ENCODE results near the gene FAM168B.
A peak's percentile ranks its signal among the peaks of the same experiment; 100 is the strongest.
"Not testable (repeated sequence)": the region's sequence is repeated elsewhere in the genome, so short reads cannot be mapped to it uniquely, and the experiment has no call there.

FAM168B gene, protein sequence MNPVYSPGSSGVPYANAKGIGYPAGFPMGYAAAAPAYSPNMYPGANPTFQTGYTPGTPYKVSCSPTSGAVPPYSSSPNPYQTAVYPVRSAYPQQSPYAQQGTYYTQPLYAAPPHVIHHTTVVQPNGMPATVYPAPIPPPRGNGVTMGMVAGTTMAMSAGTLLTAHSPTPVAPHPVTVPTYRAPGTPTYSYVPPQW

DNA sequence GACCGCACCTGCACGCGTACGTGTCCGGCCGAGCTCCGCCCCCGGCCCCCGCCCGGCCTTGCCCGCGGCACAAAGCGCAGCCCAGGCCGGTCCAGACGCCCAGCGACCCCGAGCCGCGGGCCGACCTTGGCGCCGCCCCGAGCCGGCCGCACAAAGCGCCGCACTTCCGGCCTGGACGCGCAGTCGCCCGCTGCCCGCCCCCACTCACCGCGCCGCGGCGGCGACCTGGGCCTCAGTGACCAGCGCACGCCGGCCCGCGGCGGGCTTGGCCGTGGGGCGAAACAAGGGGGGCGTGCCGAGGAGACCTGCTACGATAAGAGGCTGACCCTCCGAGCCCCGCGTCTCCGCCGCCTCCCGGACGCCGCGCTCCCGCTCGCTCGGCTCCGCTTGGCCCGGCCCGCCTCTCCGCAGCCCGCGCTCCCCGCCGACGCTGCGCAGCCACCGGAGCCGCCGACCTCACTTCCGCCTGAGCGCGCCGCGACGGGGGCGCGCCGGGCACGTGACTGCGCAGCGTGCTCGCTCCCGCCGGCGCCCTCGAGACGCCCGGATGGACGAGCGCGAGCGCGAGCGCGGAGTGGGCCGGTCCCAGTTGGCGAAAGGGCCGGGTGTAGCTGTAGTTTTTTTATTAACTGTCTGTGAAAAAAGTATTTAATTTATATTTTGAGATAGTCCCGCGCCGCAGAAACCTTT lies at the start of gene FAM168B:
Gene FAM168B, minus strand, starts transcription at position 455 of the 690 bp plus-strand sequence. CDS start 10,814 bp downstream, outside the sequence.
- DNase-seq: peak; percentile 91

DNA sequence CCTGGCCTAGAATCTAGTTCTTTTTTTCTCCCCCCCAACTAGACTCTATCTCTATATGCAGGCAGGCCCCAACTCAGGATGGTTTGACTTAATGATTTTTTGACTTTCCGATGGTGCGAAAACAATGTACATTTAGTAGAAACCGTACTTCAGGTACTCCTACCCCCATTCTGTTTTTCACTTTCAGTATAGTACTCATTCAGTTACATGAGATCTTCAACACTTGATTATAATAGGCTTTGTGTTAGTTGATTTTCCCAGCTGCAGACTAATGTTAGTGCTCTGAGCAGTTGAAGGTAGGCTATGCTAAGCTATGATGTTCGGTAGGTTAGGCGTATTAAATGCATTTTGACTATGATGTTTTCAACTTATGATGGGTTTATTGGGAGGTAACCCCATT lies 49.6 kb upstream of the FAM168B start:
- DNase-seq: no peak

DNA sequence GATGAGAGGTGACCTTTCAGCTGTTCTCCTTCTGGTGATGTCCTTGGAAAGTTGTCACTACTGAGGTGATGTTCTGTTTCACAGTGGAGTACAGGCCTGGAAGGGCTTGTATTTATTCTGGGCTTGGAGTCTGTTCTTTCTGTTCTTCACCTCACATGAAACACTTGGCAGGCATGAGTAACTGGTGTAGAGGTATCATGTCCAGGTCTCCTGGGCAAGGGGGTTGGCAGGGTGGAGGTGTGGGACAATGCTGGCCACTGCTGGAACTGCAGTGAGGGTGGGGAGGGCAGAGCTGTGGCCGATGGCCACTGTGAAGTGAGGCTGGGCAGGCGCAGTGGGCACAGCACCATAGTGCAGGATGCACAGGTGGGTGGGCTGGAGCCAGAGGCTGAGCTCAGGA lies 47.3 kb upstream of the FAM168B start:
- DNase-seq: no peak

DNA sequence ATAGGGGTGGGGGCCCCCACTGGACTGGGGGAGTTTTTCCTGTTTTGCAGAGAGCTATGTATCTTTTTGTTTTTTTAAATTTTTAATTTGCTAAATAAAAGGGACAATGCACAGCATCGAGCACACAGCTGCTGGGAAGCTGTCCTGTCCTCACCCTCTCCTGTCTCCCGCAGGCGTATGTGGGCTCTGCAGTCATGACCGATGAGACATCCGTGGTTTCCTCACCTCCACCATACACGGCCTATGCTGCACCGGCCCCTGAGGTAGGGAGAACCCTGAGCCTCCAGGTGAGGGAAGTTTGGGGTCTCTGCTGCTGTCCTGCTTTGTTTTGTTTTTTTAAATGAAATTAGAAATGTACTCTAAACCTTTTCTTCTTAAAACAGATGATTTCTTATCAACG lies 39.5 kb upstream of the FAM168B start:
- DNase-seq: no peak

DNA sequence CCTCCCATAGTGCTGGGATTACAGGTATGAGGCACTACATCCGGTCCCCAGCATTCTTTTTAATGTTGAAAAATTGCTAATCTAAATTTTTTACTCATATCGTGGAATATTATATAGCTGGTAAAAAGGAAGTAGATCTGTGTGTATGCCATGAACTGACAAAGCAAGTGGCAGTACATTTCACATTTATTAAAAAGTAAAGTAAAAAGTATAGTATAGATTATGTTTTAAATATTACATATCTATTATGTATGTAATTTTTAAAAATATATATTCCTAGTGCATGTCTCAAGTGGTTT lies 37.0 kb upstream of the FAM168B start:
- DNase-seq: no peak

DNA sequence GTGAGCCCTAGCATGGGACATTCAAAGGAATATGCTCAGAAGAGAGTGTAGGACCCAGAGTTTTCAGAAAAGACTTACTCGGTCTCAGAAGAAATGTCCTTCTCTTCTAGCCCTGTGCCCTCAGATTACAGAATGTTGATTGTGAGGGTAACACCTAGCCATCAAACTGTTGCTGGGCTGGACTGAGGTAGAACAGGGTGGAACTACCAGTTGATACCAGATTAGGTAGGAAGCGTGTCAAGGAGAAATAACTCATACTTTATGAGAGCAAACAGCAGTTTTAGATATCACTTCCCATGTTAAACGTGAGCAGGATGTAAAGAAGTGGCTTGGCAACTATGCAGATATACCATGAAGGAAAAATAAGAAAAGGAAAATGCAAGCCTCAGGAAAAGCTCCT lies 34.7 kb upstream of the FAM168B start:
- DNase-seq: no peak

DNA sequence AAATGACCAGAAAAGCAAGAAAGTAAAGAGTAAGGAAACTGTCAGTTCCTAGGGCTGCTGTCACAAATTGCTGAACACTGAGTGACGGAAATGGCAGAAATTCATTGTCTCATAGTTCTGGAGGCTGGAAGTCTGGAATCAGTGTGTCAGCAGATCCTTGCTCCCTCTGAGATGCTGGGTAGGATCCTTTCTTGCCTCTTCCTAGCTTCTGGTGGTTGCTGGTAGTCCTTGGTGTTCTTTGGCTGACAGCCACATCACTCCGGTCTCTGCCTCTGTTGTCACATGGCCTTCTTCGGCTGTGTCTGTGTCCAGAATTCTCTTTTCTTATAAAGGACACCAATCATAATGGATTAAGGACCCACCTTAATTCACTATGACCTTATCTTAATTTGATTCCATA lies 33.8 kb upstream of the FAM168B start:
- DNase-seq: no peak

DNA sequence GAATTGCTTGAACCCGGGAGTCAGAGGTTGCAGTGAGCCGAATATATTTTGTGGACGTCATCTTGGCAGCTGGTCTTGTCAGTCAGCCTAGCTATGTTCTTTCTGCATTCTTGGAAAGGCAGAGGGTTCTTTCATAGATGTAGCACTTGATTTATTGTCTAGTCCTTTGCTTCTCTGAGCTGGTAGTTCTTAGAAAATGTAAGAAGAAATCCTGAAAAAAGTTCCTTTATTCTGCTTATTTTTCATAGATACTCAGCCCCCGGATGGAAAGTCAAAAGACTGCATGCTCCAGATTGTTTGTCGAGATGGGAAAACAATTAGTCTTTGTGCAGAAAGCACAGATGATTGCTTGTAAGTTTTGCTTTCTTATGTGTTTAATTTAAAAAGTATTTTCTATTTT lies 33.2 kb upstream of the FAM168B start:
- DNase-seq: no peak

DNA sequence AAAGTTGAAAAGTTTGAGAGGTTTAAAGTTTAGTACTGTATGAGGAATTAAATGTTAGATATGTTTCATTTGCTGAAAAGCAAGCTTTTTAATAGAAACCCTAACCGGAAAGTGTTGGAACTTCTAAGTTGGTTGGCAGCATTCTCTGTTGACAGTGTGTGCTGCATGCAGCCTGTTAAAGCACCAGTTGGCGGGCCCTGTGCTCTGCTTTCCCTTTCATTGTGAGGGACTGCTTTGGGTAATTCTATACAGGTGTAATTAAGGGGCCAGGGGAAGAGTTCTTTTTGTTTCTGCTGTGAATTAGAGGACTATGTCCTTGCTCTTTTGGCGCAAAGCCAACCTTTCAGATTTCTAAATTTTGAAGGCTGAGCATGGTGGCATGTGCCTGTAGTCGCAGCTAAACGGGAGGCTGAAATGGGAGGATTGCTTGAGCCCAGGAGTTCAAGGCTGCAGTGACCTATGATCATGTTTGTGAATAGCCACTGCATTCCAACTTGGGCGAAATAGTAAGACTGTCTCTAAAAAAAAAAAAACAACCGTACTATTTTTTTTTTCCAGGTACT lies 32.0 kb upstream of the FAM168B start:
- no peak for DNase-seq

DNA sequence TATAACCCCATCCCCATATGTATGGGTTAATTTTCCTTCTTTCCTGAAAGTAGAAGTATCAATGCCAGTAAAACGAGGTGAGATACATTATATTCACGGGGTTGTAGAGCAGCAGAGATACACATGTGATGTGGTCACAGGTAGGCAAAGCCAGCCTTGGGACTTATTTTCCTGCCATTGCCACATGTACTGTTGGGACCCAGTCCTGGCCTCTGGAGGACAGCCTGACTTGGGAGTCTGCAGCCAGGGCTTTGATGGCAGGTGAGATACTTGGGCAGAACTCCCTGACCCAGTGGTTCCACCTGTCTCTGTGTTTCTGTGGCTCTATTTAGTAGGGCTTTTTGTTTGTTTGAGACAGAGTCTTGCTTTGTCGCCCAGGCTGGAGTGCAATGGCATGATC lies 29.9 kb upstream of the FAM168B start:
- no peak for DNase-seq

DNA sequence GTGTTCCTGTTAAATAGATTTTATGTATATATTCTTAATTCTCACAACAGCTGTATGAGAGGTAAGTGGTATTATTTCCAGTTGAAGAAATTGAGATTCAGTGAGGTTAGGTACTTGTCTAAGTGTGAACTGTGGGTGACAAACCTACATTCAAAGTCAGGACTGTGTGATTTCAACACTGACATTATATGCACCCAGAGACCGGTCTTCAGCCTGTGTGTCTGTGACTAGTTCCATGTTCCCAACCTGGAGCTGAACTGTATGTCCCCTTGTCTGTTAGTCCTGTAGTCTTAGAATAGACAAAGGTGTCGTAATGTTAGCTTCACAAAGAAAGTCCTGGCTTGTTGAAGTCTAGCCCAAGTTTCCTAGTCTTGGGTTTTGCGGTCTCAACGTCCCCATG lies 29.2 kb upstream of the FAM168B start:
- DNase-seq: no peak

DNA sequence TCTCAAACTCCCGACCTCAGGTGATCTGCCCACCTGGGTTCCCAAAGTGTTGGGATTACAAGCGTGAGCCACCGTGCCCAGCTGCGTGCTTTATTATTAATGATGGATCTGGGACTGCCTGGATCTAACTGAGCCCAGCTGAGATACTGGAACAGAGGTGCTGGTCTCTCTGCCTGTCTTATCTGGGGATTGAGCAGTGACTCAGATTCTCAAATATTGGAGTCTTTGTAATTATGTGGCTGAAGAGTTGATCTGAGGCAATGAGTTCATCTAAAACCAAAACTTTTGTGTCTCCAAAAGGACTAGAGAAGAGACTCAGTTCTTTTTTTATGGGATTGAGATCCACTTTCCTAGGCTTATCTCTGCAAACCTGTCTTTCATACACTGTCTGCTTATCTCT lies 28.2 kb upstream of the FAM168B start:
- peak; percentile 13 for DNase-seq

DNA sequence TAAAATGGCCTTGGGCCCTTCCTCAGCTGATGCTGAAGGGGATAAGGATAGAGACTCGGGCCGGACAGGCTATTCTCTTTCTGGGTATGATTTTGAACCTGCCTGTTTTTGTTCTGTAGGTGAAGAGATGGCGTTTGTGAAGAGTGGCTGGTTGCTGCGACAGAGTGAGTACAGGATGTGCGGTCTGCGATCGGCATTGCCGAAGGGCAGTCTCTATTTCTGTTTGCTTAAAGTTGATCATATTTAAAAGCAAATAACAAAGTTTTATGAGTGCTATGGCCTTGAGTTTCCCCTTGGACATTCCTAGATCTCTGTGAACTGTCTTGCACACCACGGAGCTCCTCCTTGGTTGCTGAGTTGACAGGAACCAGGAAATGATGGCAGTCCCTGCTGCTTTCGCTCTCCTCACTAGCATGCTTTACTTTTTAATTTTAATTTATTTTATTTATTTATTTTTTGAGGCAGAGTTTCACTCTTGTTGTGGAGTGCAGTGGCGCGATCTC lies 27.6 kb upstream of the FAM168B start:
- DNase-seq: no peak

DNA sequence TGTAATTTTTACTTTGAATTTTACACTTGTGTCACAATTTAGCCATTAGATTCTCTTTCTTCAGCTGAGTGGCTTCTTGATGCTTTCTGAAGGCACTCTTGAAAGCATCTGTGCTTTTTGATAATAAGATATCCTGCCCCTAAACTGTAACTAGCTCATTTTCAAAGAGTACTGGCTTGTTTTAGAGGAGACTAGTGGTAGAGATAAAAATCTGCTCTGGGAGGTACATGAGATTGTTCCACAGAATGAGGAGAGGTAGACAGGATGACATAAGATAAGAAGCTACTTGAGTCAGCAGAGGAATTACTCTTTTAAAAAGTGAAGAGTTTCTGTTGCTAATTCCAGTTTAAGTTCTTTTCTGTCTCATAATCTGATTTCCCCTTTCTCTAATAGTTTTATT lies 22.5 kb upstream of the FAM168B start:
- no peak for DNase-seq

DNA sequence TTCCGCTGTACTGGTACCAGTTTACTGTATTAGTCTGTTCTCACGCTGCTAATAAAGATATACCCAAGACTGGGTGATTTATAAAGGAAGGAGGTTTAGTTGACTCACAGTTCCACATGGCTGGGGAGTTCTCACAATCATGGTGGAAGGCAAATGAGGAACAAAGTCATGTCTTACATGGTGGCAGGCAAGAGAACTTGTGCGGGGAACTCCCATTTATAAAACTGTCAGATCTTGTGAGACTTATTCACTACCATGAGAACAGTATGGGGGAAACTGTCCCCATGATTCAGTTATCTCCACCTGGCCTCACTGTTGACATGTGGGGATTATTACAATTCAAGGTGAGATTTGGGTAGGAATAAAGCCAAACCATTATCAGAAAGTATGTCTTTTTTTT lies 21.7 kb upstream of the FAM168B start:
- not testable (repeated sequence) for DNase-seq

DNA sequence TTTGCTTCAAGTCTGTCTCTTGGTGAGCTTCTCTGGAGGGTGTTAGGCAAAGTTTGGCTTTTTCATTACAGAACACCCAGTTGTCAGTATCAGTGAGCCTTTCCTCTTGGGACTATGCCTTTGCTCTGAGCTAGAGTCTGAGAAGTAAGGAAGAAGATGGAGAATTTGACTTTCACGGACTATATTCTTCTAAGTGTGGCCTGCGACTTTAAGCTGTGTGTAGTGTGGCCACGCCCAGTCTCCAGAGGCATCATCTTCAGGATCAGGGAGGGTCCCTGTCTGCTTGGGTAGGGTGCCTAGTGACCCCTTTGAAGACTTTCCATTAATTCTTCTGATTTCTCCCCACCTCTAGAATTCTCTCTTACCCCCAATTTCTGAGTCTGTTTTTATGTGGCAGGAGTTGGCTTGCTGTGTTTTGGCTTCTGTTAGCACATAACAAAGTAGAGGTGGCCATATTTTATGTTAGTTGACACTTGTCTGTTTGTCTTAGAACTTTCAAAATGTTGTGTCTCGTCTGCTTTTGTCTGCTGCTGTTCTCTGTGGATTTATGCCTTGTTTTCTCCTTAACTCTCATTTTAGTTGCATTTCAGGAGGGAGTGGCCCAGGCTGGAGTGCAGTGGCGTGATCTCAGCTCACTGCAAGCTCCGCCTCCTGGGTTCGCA lies 20.4 kb upstream of the FAM168B start:
- no peak for DNase-seq

DNA sequence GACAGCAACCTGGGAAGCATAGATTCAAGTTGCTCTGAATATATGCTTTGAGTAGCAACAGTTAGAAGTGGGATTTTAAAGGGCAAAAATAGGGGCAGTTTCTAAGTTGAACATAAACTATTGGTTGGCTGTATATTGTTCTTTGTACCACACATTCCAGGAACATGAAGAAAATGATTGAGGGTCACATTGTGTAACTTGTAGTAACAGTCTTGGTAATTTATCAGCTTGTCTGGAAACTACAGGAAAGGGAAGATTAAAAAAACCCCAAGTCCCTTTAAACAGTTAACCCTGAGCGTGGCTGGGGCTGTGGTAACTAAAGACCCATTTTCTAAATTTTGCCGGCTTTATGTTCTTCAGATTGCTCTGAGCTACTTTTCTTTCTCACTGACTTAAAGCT lies 19.3 kb upstream of the FAM168B start:
- DNase-seq: no peak

DNA sequence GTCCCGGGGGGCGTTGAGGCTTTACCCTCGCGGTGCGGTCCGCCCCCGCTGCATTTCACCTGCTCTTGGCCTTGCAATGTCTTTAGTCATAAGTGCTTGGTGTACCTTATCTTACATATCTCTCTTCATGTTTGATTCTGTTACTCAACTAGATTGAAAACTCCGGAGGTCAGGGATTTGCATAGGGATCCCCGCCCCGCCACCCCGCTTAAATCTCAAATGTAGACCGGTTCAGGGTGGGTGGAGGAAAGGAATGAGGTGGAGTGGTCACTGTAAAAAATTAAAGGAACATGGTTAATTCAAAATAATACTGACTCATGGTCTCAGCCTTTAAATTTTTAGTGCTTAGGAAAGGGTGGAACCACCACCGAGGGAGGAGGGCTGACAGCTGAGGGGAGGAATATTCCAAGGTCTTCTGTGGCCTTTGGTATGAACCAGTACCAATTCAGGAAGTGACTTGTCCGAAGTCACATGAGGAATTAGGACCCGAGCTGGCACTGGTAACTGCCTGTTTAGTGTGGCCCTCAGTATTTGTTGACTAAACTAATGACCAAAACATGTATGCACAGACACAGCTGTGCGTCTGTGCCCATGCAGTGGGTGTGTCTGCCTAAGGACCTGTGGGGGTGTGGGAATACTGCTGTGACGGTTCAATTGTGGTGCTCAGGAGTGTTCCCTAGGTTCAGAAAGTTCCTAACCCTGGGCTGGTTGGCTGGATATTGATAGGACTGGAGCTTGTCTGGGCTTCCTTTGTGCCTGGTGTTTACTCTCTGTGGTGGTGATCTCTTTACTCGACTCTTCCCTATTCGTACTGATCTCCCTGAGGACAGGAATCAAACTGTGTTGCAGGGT lies 12.9 kb upstream of the FAM168B start:
- DNase-seq: no peak

DNA sequence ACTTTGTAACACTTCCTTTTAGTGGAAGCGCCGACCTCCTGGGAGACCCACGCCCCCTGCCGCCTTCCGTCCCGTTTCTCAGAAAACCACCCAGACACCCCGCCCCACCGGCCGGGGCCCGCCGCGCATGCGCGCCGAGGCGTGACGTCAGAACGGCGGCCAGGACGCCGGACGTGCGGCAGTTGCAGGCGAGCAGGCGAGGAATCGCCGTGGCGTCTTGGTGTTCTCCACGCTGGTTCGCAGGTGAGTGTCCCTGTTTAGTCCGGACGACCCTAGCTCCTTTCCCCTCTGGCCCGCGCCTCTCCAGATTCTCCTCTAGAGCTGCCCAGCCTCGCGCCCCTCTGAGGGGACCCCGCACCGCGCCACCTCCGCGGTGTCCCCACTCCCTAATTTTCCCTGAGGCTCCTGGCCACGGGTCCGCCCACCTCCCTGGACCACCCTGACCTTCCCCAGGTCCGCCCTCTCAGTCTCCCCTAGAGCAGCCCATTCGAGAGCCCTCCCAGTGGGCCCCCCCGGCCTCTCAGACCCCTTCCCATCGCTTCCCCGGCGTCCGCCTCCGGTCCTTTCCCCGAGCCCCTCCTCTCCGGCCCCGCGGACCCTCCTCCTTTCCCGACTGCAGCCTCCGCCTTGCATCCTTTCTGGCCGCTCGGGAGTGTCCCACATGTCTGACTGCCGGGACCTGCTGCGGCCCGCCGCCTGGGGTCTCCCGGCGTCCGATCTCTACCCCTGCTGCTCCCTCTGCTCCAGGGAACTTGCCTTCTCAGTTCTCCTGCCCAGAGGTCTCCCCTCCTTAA lies 12.1 kb upstream of the FAM168B start, which contains the start of gene PLEKHB2:
Gene PLEKHB2, plus strand, starts transcription at position 181 of the 794 bp plus-strand sequence. CDS start 15,606 bp downstream, outside the sequence.
- DNase-seq: peak; percentile 83

DNA sequence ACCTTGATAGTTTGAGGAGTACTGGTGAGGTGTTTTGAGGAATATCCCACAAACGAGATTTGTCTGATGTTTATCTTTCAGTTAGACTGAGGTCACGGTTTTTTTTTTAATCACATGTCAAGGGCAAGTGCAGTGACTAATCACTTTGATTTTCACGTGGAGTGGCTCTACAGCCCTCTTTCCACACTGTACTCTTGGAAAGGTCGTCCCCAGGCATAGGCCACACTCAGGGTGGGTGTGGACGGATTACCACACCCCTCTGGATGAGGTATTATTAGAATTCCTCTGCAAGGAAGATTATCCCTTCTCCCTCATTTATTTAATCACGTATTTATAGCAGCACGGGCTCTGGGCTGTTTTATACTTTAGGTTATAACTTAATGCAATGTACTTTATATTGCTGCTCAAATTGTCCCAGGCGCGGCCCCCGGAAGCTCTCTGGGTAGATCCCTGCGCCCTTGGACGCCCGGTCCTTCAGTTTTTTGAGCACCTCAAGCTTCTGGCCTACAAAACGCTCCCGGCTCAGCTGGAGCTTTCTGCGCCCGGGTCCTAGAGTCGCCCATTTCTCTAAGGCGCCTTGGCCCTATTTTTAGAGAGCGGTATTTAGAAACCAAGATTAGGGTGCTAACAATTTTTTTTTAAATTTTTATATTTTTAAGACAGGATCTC lies 11.4 kb upstream of the FAM168B start:
- peak; percentile 67 for DNase-seq

DNA sequence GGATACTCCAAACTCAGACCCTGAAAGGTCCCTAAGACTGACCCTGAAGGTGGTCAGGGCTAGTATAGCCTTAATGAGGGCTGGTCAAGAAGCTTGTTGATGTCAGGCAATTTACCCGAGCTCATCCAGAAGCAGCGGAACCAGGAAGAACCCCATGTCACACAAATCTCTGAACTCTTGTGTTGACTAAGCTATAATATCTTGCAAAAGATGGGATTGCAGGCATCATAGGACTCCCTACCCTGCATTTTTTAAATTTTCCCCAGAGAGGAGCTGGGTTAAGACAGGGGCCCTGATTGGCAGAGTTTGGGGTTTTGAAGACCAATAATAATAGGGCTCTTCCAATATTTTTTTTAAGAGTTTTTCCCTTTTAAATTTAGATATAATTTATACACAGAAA lies 9.9 kb upstream of the FAM168B start:
- DNase-seq: no peak
